IMR-90 (cell line): ENCODE data around the gene HCAR3. TPM values are rescaled to one million over a fixed set of nuclear protein-coding genes. Genes with fewer than 3 reads are reported as not detected.
"Not testable (repeated sequence)": the region's sequence is repeated elsewhere in the genome, so short reads cannot be mapped to it uniquely, and the experiment has no call there.

Experiments used
- ATAC-seq: fragments of 200-7000 bp; cut with Tn5 transposase; 2 replicates; pipeline ENCODE4 v1.9.1; 2020; ENCODE audit warnings: low read depth, mild to moderate bottlenecking, moderate library complexity
- Bru-seq: library from RNA; stranded (reverse); fragments of 400-500 nt; gene quantifications from one replicate; lab custom pipeline; 2021; lab: Mats Ljungman, UMichigan
- BruChase-seq, 2 experiments: library from RNA; stranded (reverse); fragments of 400-500 nt; gene quantifications; one replicate each; lab custom pipeline; 2021; lab: Mats Ljungman, UMichigan
- BruUV-seq: library from RNA; stranded (reverse); fragments of 400-500 nt; replicated peaks from 2 replicates; lab custom pipeline; 2021; lab: Mats Ljungman, UMichigan
- CTCF ChIA-PET: fragments of 300-600 bp; formaldehyde crosslinking; extraction: SDS; loops from one replicate; lab custom pipeline; 2021; ENCODE audit warnings: antibody characterized with exemption; lab: Yijun Ruan, JAX
- POLR2A ChIA-PET: fragments of 300-600 bp; sonication (Branson Sonifier 250); formaldehyde crosslinking; loops from one replicate; lab custom pipeline; 2022; ENCODE audit warnings: antibody characterized with exemption; ENCODE audit not compliant: unreplicated experiment; lab: Charles Lee
- DNase-seq: peaks from one replicate; pipeline ENCODE4 v3.0.0; 2013
- H2AFZ ChIP-seq: replicated peaks from 2 replicates; pipeline ENCODE3; 2013; ENCODE audit warnings: low read length, mild to moderate bottlenecking; ENCODE audit not compliant: poor library complexity
- H2AK5ac ChIP-seq: 2 replicates; pipeline ENCODE4 v1.6.1; 2013; ENCODE audit warnings: low read depth, low read length, inconsistent platforms
- H2AK9ac ChIP-seq: replicated peaks from 2 replicates; pipeline ENCODE3; 2013; ENCODE audit warnings: mild to moderate bottlenecking, low read depth, low read length, moderate library complexity; ENCODE audit not compliant: poor library complexity
- H2BK120ac ChIP-seq: 2 replicates; pipeline ENCODE4 v1.6.1; 2013; ENCODE audit warnings: low read depth, low read length, inconsistent platforms
- H2BK15ac ChIP-seq: 3 replicates; pipeline ENCODE4 v1.6.1; 2013; ENCODE audit warnings: low read depth, low read length, inconsistent platforms
- H2BK20ac ChIP-seq: 2 replicates; pipeline ENCODE4 v1.6.1; 2013; ENCODE audit warnings: low read depth, mild to moderate bottlenecking, inconsistent platforms, low read length, moderate library complexity
- H2BK5ac ChIP-seq: 2 replicates; pipeline ENCODE4 v1.6.1; 2013; ENCODE audit warnings: mild to moderate bottlenecking, low read depth, low read length, inconsistent platforms; ENCODE audit not compliant: poor library complexity, severe bottlenecking
- H3K14ac ChIP-seq: replicated peaks from 2 replicates; pipeline ENCODE4 v1.6.1; 2013; ENCODE audit warnings: low read depth, low read length, inconsistent platforms
- H3K18ac ChIP-seq: 2 replicates; pipeline ENCODE4 v1.6.1; 2013; ENCODE audit warnings: low read depth, low read length, control low read depth
- H3K23ac ChIP-seq: 2 replicates; pipeline ENCODE4 v1.6.1; 2013; ENCODE audit warnings: low read depth, low read length, inconsistent platforms
- H3K27ac ChIP-seq: 2 replicates; pipeline ENCODE4 v1.5.1; 2013; ENCODE audit warnings: mild to moderate bottlenecking, control low read depth, low read length; ENCODE audit not compliant: insufficient read depth
- H3K27me3 ChIP-seq: 2 replicates; pipeline ENCODE4 v1.6.1; 2013; ENCODE audit warnings: low read length; ENCODE audit not compliant: control insufficient read depth, insufficient read depth
- H3K36me3 ChIP-seq: 2 replicates; pipeline ENCODE4 v1.6.1; 2013; ENCODE audit warnings: low read length, mixed read lengths; ENCODE audit not compliant: control insufficient read depth, insufficient read depth
- H3K4ac ChIP-seq: 2 replicates; pipeline ENCODE4 v1.6.1; 2013; ENCODE audit warnings: low read depth, low read length, inconsistent platforms
- H3K4me1 ChIP-seq: 2 replicates; pipeline ENCODE4 v1.6.1; 2013; ENCODE audit warnings: low read length, mixed read lengths; ENCODE audit not compliant: control insufficient read depth, insufficient read depth
- H3K4me2 ChIP-seq: 2 replicates; pipeline ENCODE4 v1.6.1; 2013; ENCODE audit warnings: low read depth, mild to moderate bottlenecking, control low read depth, low read length, moderate library complexity
- H3K4me3 ChIP-seq: 2 replicates; pipeline ENCODE4 v1.5.1; 2013; ENCODE audit warnings: low read depth, mild to moderate bottlenecking, control low read depth, low read length, moderate library complexity; ENCODE audit not compliant: insufficient read depth
- H3K56ac ChIP-seq: 2 replicates; pipeline ENCODE4 v1.6.1; 2013; ENCODE audit warnings: low read length, inconsistent platforms; ENCODE audit not compliant: insufficient read depth; ENCODE audit errors: extremely low read depth
- H3K79me1 ChIP-seq, 2 experiments: 2 replicates each; pipeline ENCODE4 v1.6.1; 2013; ENCODE audit warnings: low read length in 2 of 2, inconsistent platforms in 1 of 2, low read depth in 1 of 2
- H3K9ac ChIP-seq: 2 replicates; pipeline ENCODE4 v1.6.1; 2013; ENCODE audit warnings: low read depth, low read length, control low read depth
- H3K9me1 ChIP-seq: 2 replicates; pipeline ENCODE4 v1.6.1; 2013; ENCODE audit warnings: low read length, inconsistent platforms; ENCODE audit not compliant: insufficient read depth
- H3K9me3 ChIP-seq: 2 replicates; pipeline ENCODE4 v1.6.1; 2013; ENCODE audit warnings: low read length; ENCODE audit not compliant: control insufficient read depth, insufficient read depth
- H4K20me1 ChIP-seq: 2 replicates; pipeline ENCODE4 v1.6.1; 2013; ENCODE audit warnings: low read length, inconsistent platforms; ENCODE audit not compliant: insufficient read depth
- H4K5ac ChIP-seq: 2 replicates; pipeline ENCODE4 v1.6.1; 2013; ENCODE audit warnings: mild to moderate bottlenecking, low read depth, low read length, control low read depth
- H4K8ac ChIP-seq, 2 experiments: 2 replicates each; pipeline ENCODE4 v1.6.1; 2013; ENCODE audit warnings: low read depth in 2 of 2, low read length in 2 of 2, control low read depth in 1 of 2, inconsistent platforms in 1 of 2
- H4K91ac ChIP-seq: 2 replicates; pipeline ENCODE4 v1.6.1; 2013; ENCODE audit warnings: low read depth, low read length, inconsistent platforms; ENCODE audit not compliant: insufficient read depth
- WGBS, 2 experiments: methylation state at CpG; one replicate each; pipeline versions ENCODE4 v1.1.5 to v1.1.7; 2013; ENCODE audit warnings: missing lambda C conversion rate in 2 of 2; ENCODE audit not compliant: insufficient read length in 1 of 2; ENCODE audit errors: extremely low coverage in 2 of 2; 5-methylcytosine and 5-hydroxymethylcytosine counted together
- dilution Hi-C: fragments of 300-500 bp; cut with HindIII; formaldehyde crosslinking; loops from one replicate; pipeline ENCODE4 v1.14.3; 2018; ENCODE audit warnings: low sequenced_read_pairs; ENCODE audit not compliant: unreplicated experiment
- in situ Hi-C: fragments of 300-500 bp; cut with MboI; formaldehyde crosslinking; loops from 3 replicates; pipeline ENCODE4 v1.14.3; 2019; ENCODE audit warnings: low sequenced_read_pairs, inconsistent platforms, mixed read lengths
- intact Hi-C: fragments of 100-400 bp; cut with micrococcal nuclease; formaldehyde crosslinking; loops from 2 replicates; pipeline ENCODE4 v1.10.0; 2022
- long read RNA-seq: library from polyadenylated mRNA; unstranded; transcript quantifications from one replicate; pipeline ENCODE4 v2.0.0, GENCODE V29; 2021; ENCODE audit not compliant: unreplicated experiment
- polyA plus RNA-seq, 3 experiments: library from polyadenylated mRNA; depleted of rRNA; stranded (reverse); fragments of >200 nt; gene quantifications; 2 replicates each; pipeline ENCODE4 v1.2.3, GENCODE V29; 2012; ENCODE audit warnings: low replicate concordance in 1 of 3
- total RNA-seq: library from RNA; depleted of rRNA; stranded (reverse); fragments of >200 nt; gene quantifications from 2 replicates; pipeline ENCODE4 v1.2.3, GENCODE V29; 2012; rRNA removed

HCAR3 gene
- total RNA-seq, result not detected in 2 replicates
- not detected in 2 replicates for polyA plus RNA-seq (2012; rRNA removed)
- not detected in 2 replicates for polyA plus RNA-seq (2012; cell fraction: cytosol; rRNA removed)
- polyA plus RNA-seq (2012; cell fraction: nucleus; rRNA removed; ENCODE audit: low replicate concordance), result not detected in 2 replicates
- Bru-seq, nascent RNA, result not detected
- BruChase-seq, experiment 1, labeled RNA remaining after a 6-hour chase, result not detected
- not detected for BruChase-seq, experiment 2, labeled RNA remaining after a 2-hour chase
- long read RNA-seq, result 0 reads

GRCh38 chr12:122716658-122717057 lies at the start of gene HCAR3:
Gene HCAR3 (minus strand): TSS chr12:122716811. CDS start chr12:122716737, 74 bp downstream.
- H2AK9ac ChIP-seq, intact Hi-C loops, H2BK120ac ChIP-seq, H4K20me1 ChIP-seq, BruUV-seq, CTCF ChIA-PET, H3K36me3 ChIP-seq, H3K4me3 ChIP-seq, H3K23ac ChIP-seq, H2BK5ac ChIP-seq, H3K9ac ChIP-seq, H3K4me1 ChIP-seq, H3K4ac ChIP-seq, H3K4me2 ChIP-seq, H3K14ac ChIP-seq, H2AFZ ChIP-seq, dilution Hi-C loops, H3K18ac ChIP-seq, H4K5ac ChIP-seq, ATAC-seq, H2AK5ac ChIP-seq, H4K8ac ChIP-seq, H3K9me1 ChIP-seq, H3K79me1 ChIP-seq, POLR2A ChIA-PET, H4K91ac ChIP-seq, H3K27me3 ChIP-seq, H3K9me3 ChIP-seq, DNase-seq, in situ Hi-C loops, H2BK15ac ChIP-seq, H3K27ac ChIP-seq, H3K56ac ChIP-seq, H2BK20ac ChIP-seq: not testable (repeated sequence)
- no CpG with 5 or more reads among the region's 10 CpGs for WGBS, 2 experiments
